Breast epithelium (tissue), 4 donors: Measurements from ENCODE around the gene CLIP2. TPM values are rescaled to one million over a fixed set of nuclear protein-coding genes. Genes with fewer than 3 reads are reported as not detected.
A peak's percentile ranks its signal among the peaks of the same experiment; 100 is the strongest.

Experiments
- DNase-seq, 2 donors: peaks; one replicate each; pipeline ENCODE4 v3.0.0-alpha.2; 2019; ENCODE audit warnings: low spot score in 2 of 2
- H3K27ac ChIP-seq, 2 donors: fragments of 200-600 bp; sonication (generic) in 1 of 2; one replicate each; pipeline ENCODE4 v1.5.1; 2016 to 2019; ENCODE audit warnings: mild to moderate bottlenecking in 1 of 2
- H3K27me3 ChIP-seq, 2 donors: fragments of 200-600 bp; sonication (generic) in 1 of 2; one replicate each; pipeline versions ENCODE4 v1.5.1 to v1.6.0; 2017 to 2019; ENCODE audit warnings: control low read depth in 1 of 2, mild to moderate bottlenecking in 1 of 2
- H3K36me3 ChIP-seq: fragments of 200-600 bp; one replicate; pipeline ENCODE4 v1.5.1; 2019
- H3K4me1 ChIP-seq, 2 donors: fragments of 200-600 bp; sonication (generic); one replicate each; pipeline ENCODE4 v1.5.1; 2016 to 2019; ENCODE audit warnings: control low read depth in 1 of 2
- H3K4me3 ChIP-seq, 3 donors: fragments of 200-600 bp; sonication (generic); 1 replicate in 2 of 3; 2 replicates in 1 of 3; pipeline ENCODE4 v1.5.1; 2016 to 2019; ENCODE audit warnings: mild to moderate bottlenecking in 3 of 3, moderate library complexity in 2 of 3
- H3K9me3 ChIP-seq, 2 donors: fragments of 200-600 bp; sonication (generic) in 1 of 2; one replicate each; pipeline ENCODE4 v1.5.1; 2016 to 2019; ENCODE audit warnings: control low read depth in 1 of 2
- CTCF ChIP-seq, 3 donors: fragments of 450-650 bp; IDR thresholded peaks; one replicate each; pipeline ENCODE4 v1.5.1; 2016 to 2017; ENCODE audit warnings: antibody characterized with exemption in 3 of 3, mild to moderate bottlenecking in 3 of 3, moderate library complexity in 3 of 3
- POLR2A ChIP-seq: fragments of 450-650 bp; IDR thresholded peaks from one replicate; pipeline ENCODE4 v1.6.1; 2016; ENCODE audit warnings: antibody characterized with exemption, mild to moderate bottlenecking, moderate library complexity
- POLR2AphosphoS5 ChIP-seq, 3 donors: sonication (generic); formaldehyde crosslinking; IDR thresholded peaks; one replicate each; pipeline ENCODE4 v1.6.1; 2017; ENCODE audit warnings: antibody characterized with exemption in 3 of 3
- intact Hi-C: fragments of 100-400 bp; cut with DNase I; formaldehyde crosslinking; loops from one replicate; pipeline ENCODE4 v1.15.1; 2023; ENCODE audit warnings: low total_unique reads
- total RNA-seq, 3 donors: library from RNA; depleted of rRNA; stranded (reverse); fragments of >200 nt; gene quantifications; one replicate each; pipeline ENCODE4 v1.1.0, GENCODE V29; 2016

The CLIP2 gene
- total RNA-seq, 3 donors from 2014 or later = 7.3 to 20.3 (median 13.0) TPM

DNA sequence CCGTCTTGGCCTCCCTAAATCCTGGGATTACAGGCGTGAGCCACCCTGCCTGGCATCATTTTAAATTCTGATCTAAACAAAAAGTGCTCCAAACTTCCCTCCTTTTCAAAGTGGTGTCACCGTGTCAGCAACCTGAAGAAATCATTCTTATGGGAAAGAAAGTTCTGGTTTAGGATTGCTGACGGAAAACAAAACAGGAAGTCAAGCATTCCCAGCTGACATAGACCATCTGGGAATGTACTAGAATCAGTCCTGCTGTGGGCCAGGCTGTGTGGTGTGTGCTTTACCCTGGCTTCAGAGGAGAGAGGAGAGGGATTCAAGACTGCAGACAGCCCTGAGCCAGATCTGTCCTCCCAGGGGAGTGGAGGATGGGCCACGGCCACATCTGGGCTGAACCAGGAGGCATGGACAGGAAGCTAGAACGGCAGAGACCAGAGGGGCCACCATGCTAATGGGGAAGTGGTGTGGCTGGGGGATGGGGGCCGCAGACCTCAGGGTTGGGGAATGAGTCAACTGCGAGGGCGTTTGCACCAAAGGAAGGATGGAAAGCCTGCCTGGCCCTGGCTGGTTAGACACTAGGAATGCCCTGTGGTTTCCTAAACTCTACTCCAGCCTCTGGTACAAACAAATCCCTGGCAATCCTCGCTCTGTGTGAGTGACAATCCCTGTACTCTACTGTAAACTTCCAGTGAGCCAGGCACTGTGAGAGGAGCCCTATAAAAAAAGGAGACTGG is 16.7 kb upstream of the CLIP2 start:
- H3K4me3 ChIP-seq = no peak overlapping the region
- no peaks in the 10 kb centered on the region for H3K36me3 ChIP-seq
- H3K27me3 ChIP-seq = no peaks in the 10 kb centered on the region
- no peak for TF ChIP-seq POLR2A
- no peak for TF ChIP-seq POLR2AphosphoS5 (IDR thresholded peaks at IDR 0.05)
- no peak for TF ChIP-seq CTCF (IDR thresholded peaks at IDR 0.05)
- no peaks in the 10 kb centered on the region for H3K9me3 ChIP-seq
- H3K4me1 ChIP-seq = no peaks in the 10 kb centered on the region
- intact Hi-C loops = no loop called here
- H3K27ac ChIP-seq = peak overlapping the region; percentile 63 to 82
- peak in 1 of 2 donors; percentile 34 for DNase-seq

- no peaks in the 10 kb centered on the region for H3K9me3 ChIP-seq
- intact Hi-C loops = no loop called here
- DNase-seq = no peak
- TF ChIP-seq POLR2A (no peak), CTCF (IDR thresholded peaks at IDR 0.05) (no peak), POLR2AphosphoS5 (IDR thresholded peaks at IDR 0.05) (no peak)
- H3K4me1 ChIP-seq = no peaks in the 10 kb centered on the region
- no peak overlapping the region for H3K27ac ChIP-seq
- no peaks in the 10 kb centered on the region for H3K27me3 ChIP-seq
- no peak overlapping the region for H3K4me3 ChIP-seq
- no peaks in the 10 kb centered on the region for H3K36me3 ChIP-seq
These were observed 13.8 kb upstream of the CLIP2 start for GRCh38 chr7:74275401-74275881.

- DNase-seq = no peak
- no peak overlapping the region for H3K4me3 ChIP-seq
- no peaks in the 10 kb centered on the region for H3K4me1 ChIP-seq
- H3K9me3 ChIP-seq = no peaks in the 10 kb centered on the region
- no peaks in the 10 kb centered on the region for H3K36me3 ChIP-seq
- intact Hi-C loops = no loop called here
- H3K27me3 ChIP-seq = no peaks in the 10 kb centered on the region
- no peak overlapping the region for H3K27ac ChIP-seq
- no peak for TF ChIP-seq POLR2A
- TF ChIP-seq CTCF (IDR thresholded peaks at IDR 0.05) = no peak
- no peak for TF ChIP-seq POLR2AphosphoS5 (IDR thresholded peaks at IDR 0.05)
These were observed 11.6 kb upstream of the CLIP2 start for GRCh38 chr7:74277636-74278035.

DNA sequence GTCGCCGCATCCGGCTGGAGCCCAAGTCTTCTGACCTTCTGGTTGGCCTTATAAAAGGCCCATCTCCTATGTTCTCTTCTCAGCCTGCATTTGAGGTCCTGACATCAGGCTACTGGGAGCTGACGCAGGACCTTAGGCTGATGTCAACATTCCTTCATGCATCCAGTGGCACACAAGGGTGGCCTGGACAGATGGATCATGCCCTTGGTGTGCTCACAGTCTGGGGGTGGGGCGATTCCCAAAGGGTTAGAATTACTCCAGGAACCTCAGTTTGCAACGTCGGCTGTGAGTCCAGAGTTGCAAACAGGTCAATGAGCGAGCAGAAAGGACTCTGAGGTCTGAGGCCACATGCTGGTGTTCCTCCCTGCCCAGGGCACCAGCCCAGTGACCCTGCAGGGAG is 8.2 kb upstream of the CLIP2 start:
- H3K27ac ChIP-seq = peak overlapping the region in 1 of 2 donors; percentile 12
- intact Hi-C loops = no loop called here
- DNase-seq = no peak

More for the DNA sequence above, 8.2 kb upstream of the CLIP2 start:
- H3K4me3 ChIP-seq = no peak overlapping the region
- no peaks in the 10 kb centered on the region for H3K36me3 ChIP-seq
- H3K9me3 ChIP-seq = no peaks in the 10 kb centered on the region
- H3K4me1 ChIP-seq = no peaks in the 10 kb centered on the region
- H3K27me3 ChIP-seq = no peaks in the 10 kb centered on the region
- TF ChIP-seq CTCF (IDR thresholded peaks at IDR 0.05) (no peak), POLR2A (no peak), POLR2AphosphoS5 (IDR thresholded peaks at IDR 0.05) (no peak)
